ENCODE results near the gene ZRANB1.

The ZRANB1 gene

GRCh38 chr10:124923684-124924083, 18.2 kb upstream of the ZRANB1 start:
- DNase-seq, result no peak

GRCh38 chr10:124926548-124926947, 15.4 kb upstream of the ZRANB1 start:
- no peak for DNase-seq

- no peak for DNase-seq
Observed at GRCh38 chr10:124928087-124928486, 13.8 kb upstream of the ZRANB1 start.

- DNase-seq, result no peak
Observed at GRCh38 chr10:124928545-124928944, 13.4 kb upstream of the ZRANB1 start.

GRCh38 chr10:124935946-124936345, 6.0 kb upstream of the ZRANB1 start:
- no peak for DNase-seq

GRCh38 chr10:124936813-124937212, 5.1 kb upstream of the ZRANB1 start:
- no peak for DNase-seq

GRCh38 chr10:124939290-124939689, 2.6 kb upstream of the ZRANB1 start:
- DNase-seq, result no peak

- no peak for DNase-seq
Observed at GRCh38 chr10:124942317-124943169, 620 bp downstream of the ZRANB1 start.

- no peak for DNase-seq
Observed at GRCh38 chr10:124943301-124944092, 1.6 kb downstream of the ZRANB1 start.

GRCh38 chr10:124944982-124945381, 3.1 kb downstream of the ZRANB1 start:
- DNase-seq, result no peak

- DNase-seq, result no peak
Observed at GRCh38 chr10:124946945-124947344, 5.0 kb downstream of the ZRANB1 start.

GRCh38 chr10:124949543-124949942, 7.6 kb downstream of the ZRANB1 start:
- DNase-seq, result no peak

- DNase-seq, result no peak
Observed at GRCh38 chr10:124952123-124952522, 10.2 kb downstream of the ZRANB1 start.

- no peak for DNase-seq
Observed at GRCh38 chr10:124953421-124953820, 11.5 kb downstream of the ZRANB1 start.

GRCh38 chr10:124955243-124955642, 13.3 kb downstream of the ZRANB1 start:
- no peak for DNase-seq

- DNase-seq, result no peak
Observed at GRCh38 chr10:124955868-124956267, 13.9 kb downstream of the ZRANB1 start.

- no peak for DNase-seq
Observed at GRCh38 chr10:124956764-124957163, 14.8 kb downstream of the ZRANB1 start.

GRCh38 chr10:124957404-124957947, 15.6 kb downstream of the ZRANB1 start:
- no peak for DNase-seq

- no peak for DNase-seq
Observed at GRCh38 chr10:124959564-124959963, 17.6 kb downstream of the ZRANB1 start.

- DNase-seq, result no peak
Observed at GRCh38 chr10:124961248-124961570, 19.3 kb downstream of the ZRANB1 start.

GRCh38 chr10:124962421-124962820, 20.5 kb downstream of the ZRANB1 start:
- no peak for DNase-seq

- no peak for DNase-seq
Observed at GRCh38 chr10:124963866-124964720, 22.2 kb downstream of the ZRANB1 start.

- no peak for DNase-seq
Observed at GRCh38 chr10:124966008-124966407, 24.1 kb downstream of the ZRANB1 start.
